ENCODE results near the gene TBX10. TPM values are rescaled to one million over a fixed set of nuclear protein-coding genes. Genes with fewer than 3 reads are reported as not detected.

The TBX10 gene
- total RNA-seq, 2 experiments from 2014 or later = not detected

GRCh38 chr11:67633758-67634365 lies 5.7 kb downstream of the TBX10 start:
- H3K27ac Mint-ChIP-seq = no peak overlapping the region
- Histone ChIP-seq H3K4me1 (ENCODE audit: insufficient read depth, low read length) (peaks cover 19% of the 10 kb centered on the region), H3K36me3 (ENCODE audit: insufficient read depth, low read length) (no peaks in the 10 kb centered on the region), H3K27me3 (ENCODE audit: control insufficient read depth in 1 of 2, insufficient read depth in 2 of 2, low read length in 2 of 2) (no peaks in the 10 kb centered on the region), H3K27ac (ENCODE audit: low read depth in 1 of 2, low read length in 2 of 2) (no peak overlapping the region), H3K4me3 (ENCODE audit: low read length) (no peak overlapping the region), H3K9me3 (ENCODE audit: control insufficient read depth in 1 of 2, insufficient read depth in 1 of 2, low read length in 2 of 2) (no peaks in the 10 kb centered on the region)
- no peaks in the 10 kb centered on the region for H3K27me3 Mint-ChIP-seq
- H3K36me3 Mint-ChIP-seq (ENCODE audit: low read depth) = no peaks in the 10 kb centered on the region
- H3K9me3 Mint-ChIP-seq = no peaks in the 10 kb centered on the region
- ChIA-PET POLR2A (no interaction called here), CTCF (no interaction called here)
- no peak overlapping the region for H3K4me3 Mint-ChIP-seq
- intact Hi-C loops (cut with DNase I, micrococcal nuclease) = no loop called here
- peaks cover 6% of the 10 kb centered on the region for H3K4me1 Mint-ChIP-seq (ENCODE audit: low read depth)
- ATAC-seq (ENCODE audit: poor library complexity) (no peak), DNase-seq (no peak)
- no peak for TF ChIP-seq CTCF (IDR thresholded peaks at IDR 0.05)

DNA sequence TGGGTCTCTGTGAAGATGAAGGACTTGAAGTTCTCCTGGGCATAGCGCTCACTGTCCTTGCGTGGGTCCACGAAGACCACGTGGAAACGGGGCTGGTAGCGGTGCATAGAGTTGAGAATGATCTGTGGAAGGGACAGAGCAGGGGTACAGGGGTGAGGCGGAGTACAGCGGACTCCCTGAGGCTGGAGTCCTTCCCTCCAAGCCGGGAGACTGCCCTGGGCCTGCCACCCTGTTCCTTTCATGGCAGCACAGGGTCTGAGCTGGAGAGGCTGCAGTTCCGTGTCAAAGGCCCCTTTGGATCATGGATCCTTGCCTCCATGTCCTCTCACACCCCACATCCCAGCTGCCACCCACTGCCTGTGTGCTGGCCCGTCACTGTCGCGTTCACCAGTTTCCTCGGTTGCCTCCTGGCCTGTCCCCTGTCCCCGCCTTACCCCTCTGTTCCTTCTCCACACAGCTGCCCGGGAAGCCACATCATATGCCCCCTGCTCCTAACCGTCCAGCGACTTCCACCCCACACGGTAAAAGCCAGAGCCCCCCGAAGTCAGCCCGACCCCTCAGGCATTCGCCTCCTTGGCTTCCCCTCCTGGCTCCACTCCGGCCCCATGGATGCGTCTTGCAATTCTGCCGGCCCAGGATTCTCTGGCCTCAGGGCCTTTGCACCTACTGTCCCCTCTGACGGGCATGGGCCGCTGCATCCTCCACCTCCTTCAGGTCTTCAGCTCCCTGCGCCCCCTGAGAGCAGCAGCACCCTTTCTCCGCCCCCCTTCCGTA lies 6.4 kb downstream of the TBX10 start:
- Histone ChIP-seq H3K27ac (ENCODE audit: low read depth in 1 of 2, low read length in 2 of 2) (no peak overlapping the region), H3K9me3 (ENCODE audit: control insufficient read depth in 1 of 2, insufficient read depth in 1 of 2, low read length in 2 of 2) (no peaks in the 10 kb centered on the region), H3K36me3 (ENCODE audit: insufficient read depth, low read length) (no peaks in the 10 kb centered on the region), H3K27me3 (ENCODE audit: control insufficient read depth in 1 of 2, insufficient read depth in 2 of 2, low read length in 2 of 2) (no peaks in the 10 kb centered on the region), H3K4me1 (ENCODE audit: insufficient read depth, low read length) (peaks cover 22% of the 10 kb centered on the region), H3K4me3 (ENCODE audit: low read length) (no peak overlapping the region)
- H3K27me3 Mint-ChIP-seq = no peaks in the 10 kb centered on the region
- H3K4me3 Mint-ChIP-seq = peak overlapping the region; percentile 62
- intact Hi-C loops (cut with DNase I, micrococcal nuclease) = no loop called here
- DNase-seq (peak in 1 of 14 experiments; percentile 20), ATAC-seq (ENCODE audit: poor library complexity) (no peak)
- ChIA-PET CTCF (no interaction called here), POLR2A (no interaction called here)
- peaks cover 6% of the 10 kb centered on the region for H3K4me1 Mint-ChIP-seq (ENCODE audit: low read depth)
- H3K27ac Mint-ChIP-seq = no peak overlapping the region
- no peaks in the 10 kb centered on the region for H3K36me3 Mint-ChIP-seq (ENCODE audit: low read depth)
- no peaks in the 10 kb centered on the region for H3K9me3 Mint-ChIP-seq
- TF ChIP-seq CTCF (IDR thresholded peaks at IDR 0.05) = no peak

DNA sequence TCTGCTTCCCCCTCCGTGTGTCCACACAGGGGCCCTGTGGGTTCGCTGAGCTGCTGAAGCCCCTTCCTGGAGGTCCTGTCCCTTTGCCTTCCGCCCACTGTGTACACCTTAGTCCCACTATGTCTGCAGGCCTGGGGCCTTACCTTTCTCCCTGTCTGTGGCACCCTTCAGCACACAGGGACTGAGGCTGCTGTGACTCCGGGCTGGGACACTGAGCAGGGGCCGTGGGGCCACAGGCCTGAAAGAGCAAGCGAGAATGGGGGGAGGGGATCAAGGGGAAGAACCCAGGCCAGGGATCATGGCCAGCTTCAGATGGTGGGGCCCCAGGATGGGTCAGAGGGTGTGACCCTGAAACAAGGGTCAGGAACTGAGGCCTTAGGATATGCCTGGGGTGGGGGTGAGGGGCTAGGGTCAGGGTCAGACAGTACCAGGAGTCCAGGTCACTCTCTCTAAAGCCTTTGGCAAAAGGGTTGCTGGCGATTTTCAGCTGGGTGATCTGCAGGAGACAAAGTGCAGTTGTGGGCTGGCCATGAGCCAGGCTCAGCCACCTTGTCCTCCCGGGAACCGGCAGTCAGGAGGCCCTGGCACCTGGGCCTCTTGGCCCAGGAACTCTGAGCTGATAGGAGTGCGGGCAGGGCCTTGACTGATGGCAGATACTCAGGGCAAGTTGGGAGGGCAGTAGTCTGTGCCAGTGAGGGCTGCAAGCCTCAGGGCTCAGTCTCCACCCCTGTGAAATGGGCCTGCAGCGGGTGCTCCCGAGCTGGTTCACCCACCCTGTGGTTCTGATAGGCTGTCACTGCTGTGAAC lies 7.2 kb downstream of the TBX10 start:
- POLR2A ChIA-PET = no interaction called here
- no peak for TF ChIP-seq CTCF (IDR thresholded peaks at IDR 0.05)

More for the DNA sequence above, 7.2 kb downstream of the TBX10 start:
- H3K27me3 ChIP-seq (ENCODE audit: control insufficient read depth in 1 of 2, insufficient read depth in 2 of 2, low read length in 2 of 2) = no peaks in the 10 kb centered on the region
- no peaks in the 10 kb centered on the region for H3K9me3 Mint-ChIP-seq
- peak overlapping the region; percentile 84 for H3K4me3 Mint-ChIP-seq
- no peaks in the 10 kb centered on the region for H3K27me3 Mint-ChIP-seq
- no peaks in the 10 kb centered on the region for H3K36me3 ChIP-seq (ENCODE audit: insufficient read depth, low read length)
- intact Hi-C loops (cut with DNase I, micrococcal nuclease) = no loop called here
- CTCF ChIA-PET = no interaction called here
- no peaks in the 10 kb centered on the region for H3K9me3 ChIP-seq (ENCODE audit: control insufficient read depth in 1 of 2, insufficient read depth in 1 of 2, low read length in 2 of 2)
- H3K4me1 ChIP-seq (ENCODE audit: insufficient read depth, low read length) = peaks cover 22% of the 10 kb centered on the region
- no peak overlapping the region for H3K27ac ChIP-seq (ENCODE audit: low read depth in 1 of 2, low read length in 2 of 2)
- no peak overlapping the region for H3K4me3 ChIP-seq (ENCODE audit: low read length)
- H3K36me3 Mint-ChIP-seq (ENCODE audit: low read depth) = no peaks in the 10 kb centered on the region
- peaks cover 6% of the 10 kb centered on the region for H3K4me1 Mint-ChIP-seq (ENCODE audit: low read depth)
- no peak overlapping the region for H3K27ac Mint-ChIP-seq
- peak in 1 of 14 experiments; percentile 20 for DNase-seq
- ATAC-seq (ENCODE audit: poor library complexity) = no peak

Measured in CD4-positive, alpha-beta T cell (primary cell).